Endothelial cell of umbilical vein (primary cell): ENCODE measurements around the gene SPATS1. TPM values are rescaled to one million over a fixed set of nuclear protein-coding genes. Genes with fewer than 3 reads are reported as not detected.
"Not testable (repeated sequence)": the region's sequence is repeated elsewhere in the genome, so short reads cannot be mapped to it uniquely, and the experiment has no call there.

Source experiments
- BruUV-seq: library from RNA; stranded (reverse); fragments of 400-500 nt; replicated peaks from 2 replicates; lab custom pipeline; 2021; lab: Mats Ljungman, UMichigan
- CTCF ChIA-PET: fragments of 300-600, 350-600 bp; sonication (Branson Sonifier 250); formaldehyde crosslinking; loops from one replicate; lab custom pipeline; 2021; ENCODE audit warnings: antibody characterized with exemption, inconsistent platforms; lab: Charles Lee
- POLR2A ChIA-PET: fragments of 300-600, 350-600 bp; sonication (Branson Sonifier 250); formaldehyde crosslinking; loops from one replicate; lab custom pipeline; 2021; ENCODE audit warnings: antibody characterized with exemption, inconsistent platforms; lab: Charles Lee
- DNase-seq: peaks from one replicate; pipeline ENCODE4 v3.0.0-alpha.2; 2011; ENCODE audit warnings: low read depth, low spot score
- FAIRE-seq: peaks from 2 replicates; lab custom pipeline; 2011; peaks lifted over from hg19 to GRCh38; lab: Jason Lieb, UNC
- H2AFZ ChIP-seq: 2 replicates; pipeline ENCODE4 v1.6.0; 2012; ENCODE audit warnings: low read depth, low read length, control low read depth, inconsistent platforms
- H3K27ac ChIP-seq: 2 replicates; pipeline ENCODE4 v1.5.1; 2011; ENCODE audit warnings: low read depth, mild to moderate bottlenecking, control low read depth, low read length, moderate library complexity; ENCODE audit not compliant: insufficient read depth
- H3K27me3 ChIP-seq, 2 experiments: 2 replicates each; pipeline versions ENCODE4 v1.6.0 to v1.6.1; 2011; ENCODE audit warnings: low read length in 2 of 2, mixed read lengths in 1 of 2; ENCODE audit not compliant: control insufficient read depth in 2 of 2, insufficient read depth in 2 of 2
- H3K36me3 ChIP-seq, 2 experiments: 2 replicates in 1 of 2; 3 replicates in 1 of 2; pipeline ENCODE4 v1.5.1; 2011; ENCODE audit warnings: low read length in 2 of 2, mild to moderate bottlenecking in 1 of 2, moderate library complexity in 1 of 2; ENCODE audit not compliant: control insufficient read depth in 2 of 2, insufficient read depth in 2 of 2; ENCODE audit errors: extremely low read depth in 1 of 2
- H3K4me1 ChIP-seq: 3 replicates; pipeline ENCODE4 v1.5.1; 2011; ENCODE audit warnings: mild to moderate bottlenecking, low read length; ENCODE audit not compliant: control insufficient read depth, insufficient read depth; ENCODE audit errors: extremely low read depth
- H3K4me2 ChIP-seq: 2 replicates; pipeline ENCODE4 v1.6.1; 2011; ENCODE audit warnings: low read length, control low read depth, mixed read lengths; ENCODE audit not compliant: insufficient read depth
- H3K4me3 ChIP-seq, 3 experiments: fragments of 200-600 bp in 1 of 3; sonication (generic), shearing (Covaris generic) in 1 of 3; replicated peaks in 1 of 3; 2 replicates each; pipeline ENCODE4 v1.5.1; 2011 to 2016; ENCODE audit warnings: control low read depth in 3 of 3, low read length in 3 of 3, mild to moderate bottlenecking in 2 of 3, inconsistent platforms in 1 of 3, low read depth in 1 of 3, moderate library complexity in 1 of 3; ENCODE audit not compliant: insufficient read depth in 1 of 3
- H3K79me2 ChIP-seq: 2 replicates; pipeline ENCODE4 v1.6.0; 2012; ENCODE audit warnings: low read length, inconsistent platforms; ENCODE audit not compliant: control insufficient read depth, insufficient read depth
- H3K9ac ChIP-seq: replicated peaks from 2 replicates; pipeline ENCODE3; 2011; ENCODE audit warnings: low read length, control low read depth; ENCODE audit not compliant: insufficient read depth; ENCODE audit errors: extremely low read depth
- H3K9me1 ChIP-seq: replicated peaks from 3 replicates; pipeline ENCODE4 v1.6.0; 2011; ENCODE audit warnings: mild to moderate bottlenecking, low read length; ENCODE audit not compliant: control insufficient read depth, insufficient read depth; ENCODE audit errors: extremely low read depth
- H3K9me3 ChIP-seq: replicated peaks from 2 replicates; pipeline ENCODE4 v1.5.1; 2012; ENCODE audit warnings: low read length, inconsistent platforms; ENCODE audit not compliant: control insufficient read depth, insufficient read depth
- H4K20me1 ChIP-seq: replicated peaks from 2 replicates; pipeline ENCODE3; 2011; ENCODE audit warnings: mild to moderate bottlenecking, low read length; ENCODE audit not compliant: control insufficient read depth, insufficient read depth; ENCODE audit errors: extremely low read depth
- EZH2 ChIP-seq: IDR thresholded peaks from 2 replicates; pipeline ENCODE4 v1.6.1; 2012; ENCODE audit warnings: borderline replicate concordance, low read depth, mild to moderate bottlenecking, moderate library complexity, low read length, inconsistent platforms; ENCODE audit not compliant: severe bottlenecking
- FOS ChIP-seq: IDR thresholded peaks from 2 replicates; pipeline ENCODE4 v1.6.1; 2011; ENCODE audit warnings: mild to moderate bottlenecking, low read length, moderate library complexity, borderline replicate concordance; ENCODE audit not compliant: insufficient read depth
- MAX ChIP-seq: IDR thresholded peaks from 2 replicates; pipeline ENCODE4 v1.6.1; 2011; ENCODE audit not compliant: insufficient read depth, insufficient read length
- MYC ChIP-seq: IDR thresholded peaks from one replicate; pipeline ENCODE4 v1.6.1; 2011; ENCODE audit warnings: mild to moderate bottlenecking, low read depth, low read length
- POLR2AphosphoS5 ChIP-seq: IDR thresholded peaks from 2 replicates; pipeline ENCODE4 v1.6.1; 2012; ENCODE audit warnings: low read depth, mild to moderate bottlenecking, control low read depth, low read length, moderate library complexity; ENCODE audit not compliant: insufficient read depth
- dilution Hi-C: fragments of 300-500 bp; cut with MboI; formaldehyde crosslinking; loops from one replicate; pipeline ENCODE4 v1.15.0; 2019; ENCODE audit warnings: low sequenced_read_pairs; ENCODE audit not compliant: extremely low pct_ligation_motif_present
- intact Hi-C: fragments of 100-400 bp; cut with micrococcal nuclease; formaldehyde crosslinking; loops from one replicate; pipeline ENCODE4 v1.10.0; 2022
- polyA plus RNA-seq, 4 experiments: library from polyadenylated mRNA; depleted of rRNA in 3 of 4; stranded (reverse) in 3 of 4; unstranded in 1 of 4; fragments of >200 nt; gene quantifications; 2 replicates each; pipeline versions ENCODE4 v1.2.1 to v1.2.3, GENCODE V29; 2011 to 2012; ENCODE audit warnings: missing spikeins in 1 of 4
- total RNA-seq: library from RNA; stranded (reverse); gene quantifications from 2 replicates; pipeline ENCODE4 v1.2.3, GENCODE V29; 2021

Gene SPATS1
- total and polyA plus RNA-seq, 2 donors (not counting 3 experiments of a cell fraction or from before 2014, with no cell fraction given) = not detected

GRCh38 chr6:44327096-44327495 lies 15.4 kb upstream of the SPATS1 start:
- no peak for DNase-seq
- H3K27me3 ChIP-seq = peaks cover 22 to 34% of the 10 kb centered on the region in 2 experiments
- H3K4me3 ChIP-seq = no peak overlapping the region
- H3K4me2 ChIP-seq = no peak overlapping the region
- H3K9me3 ChIP-seq = no peaks in the 10 kb centered on the region
- H3K36me3 ChIP-seq = no peaks in the 10 kb centered on the region
- dilution Hi-C loops = no loop called here
- intact Hi-C loops = no loop called here
- H3K9me1 ChIP-seq = no peaks in the 10 kb centered on the region
- CTCF ChIA-PET = interaction anchor here (1.9 kb wide), 1 partner anchor 14 kb away, joined by 5 read pairs; the partner anchor contains the start of gene AARS2
- no peak overlapping the region for H3K27ac ChIP-seq
- no peaks in the 10 kb centered on the region for H3K4me1 ChIP-seq
- POLR2A ChIA-PET = no interaction called here
- no peaks in the 10 kb centered on the region for H3K79me2 ChIP-seq
- TF ChIP-seq MAX = no peak
- TF ChIP-seq MYC = no peak
- no TSS peak for BruUV-seq
- H4K20me1 ChIP-seq = no peaks in the 10 kb centered on the region
- H2AFZ ChIP-seq = no peak overlapping the region
- no peak for FAIRE-seq
- no peak overlapping the region for H3K9ac ChIP-seq

GRCh38 chr6:44327760-44328159 lies 14.7 kb upstream of the SPATS1 start:
- dilution Hi-C loops (no loop called here), intact Hi-C loops (no loop called here)
- FAIRE-seq (no peak), DNase-seq (no peak)
- no peaks in the 10 kb centered on the region for H3K36me3 ChIP-seq
- H2AFZ ChIP-seq = no peak overlapping the region
- ChIA-PET POLR2A (no interaction called here), CTCF (no interaction called here)
- no peaks in the 10 kb centered on the region for H3K9me1 ChIP-seq
- no peaks in the 10 kb centered on the region for H3K79me2 ChIP-seq
- TF ChIP-seq EZH2 (no peak), POLR2AphosphoS5 (no peak), FOS (no peak)
- H3K27ac ChIP-seq = no peak overlapping the region
- no peaks in the 10 kb centered on the region for H3K9me3 ChIP-seq
- no TSS peak for BruUV-seq
- no peaks in the 10 kb centered on the region for H4K20me1 ChIP-seq
- H3K9ac ChIP-seq = no peak overlapping the region
- no peak overlapping the region for H3K4me2 ChIP-seq
- no peaks in the 10 kb centered on the region for H3K4me1 ChIP-seq
- H3K27me3 ChIP-seq = peaks cover 26 to 35% of the 10 kb centered on the region in 2 experiments
- no peak overlapping the region for H3K4me3 ChIP-seq

GRCh38 chr6:44328203-44328602 lies 14.2 kb upstream of the SPATS1 start:
- H3K9me3 ChIP-seq, dilution Hi-C loops, POLR2A ChIA-PET, H3K27ac ChIP-seq, BruUV-seq, H3K4me1 ChIP-seq, DNase-seq, H3K4me3 ChIP-seq, CTCF ChIA-PET, H3K4me2 ChIP-seq, H3K79me2 ChIP-seq, H3K36me3 ChIP-seq, H3K9ac ChIP-seq, H4K20me1 ChIP-seq, H2AFZ ChIP-seq, H3K9me1 ChIP-seq, intact Hi-C loops, FAIRE-seq: not testable (repeated sequence)
- peaks cover 26 to 35% of the 10 kb centered on the region in 2 experiments for H3K27me3 ChIP-seq
